Psoas muscle (tissue), 8 donors: ENCODE measurements around the gene ATP9A. TPM values are rescaled to one million over a fixed set of nuclear protein-coding genes. Genes with fewer than 3 reads are reported as not detected.
"Not testable (repeated sequence)": the region's sequence is repeated elsewhere in the genome, so short reads cannot be mapped to it uniquely, and the experiment has no call there.

Source experiments
- ATAC-seq, 4 donors: fragments of 200-7000 bp; cut with Tn5 transposase; one replicate each; pipeline ENCODE4 v1.9.1; 2020; ENCODE audit warnings: moderate library complexity in 3 of 4, mild to moderate bottlenecking in 2 of 4
- DNase-seq, 2 donors: peaks; one replicate each; pipeline ENCODE4 v3.0.0-alpha.2; 2020
- H3K27ac ChIP-seq: fragments of 200-600 bp; one replicate; pipeline ENCODE4 v1.8.0; 2022
- H3K27me3 ChIP-seq, 3 donors: fragments of 200-600 bp in 1 of 3; one replicate each; pipeline versions ENCODE4 v1.6.1 to v1.8.0; 2013 to 2022; ENCODE audit warnings: low read length in 2 of 3, mild to moderate bottlenecking in 2 of 3, moderate library complexity in 1 of 3; ENCODE audit not compliant: insufficient read depth in 3 of 3
- H3K36me3 ChIP-seq, 2 donors: fragments of 200-600 bp in 1 of 2; one replicate each; pipeline versions ENCODE4 v1.6.1 to v1.8.0; 2013 to 2022; ENCODE audit warnings: low read depth in 1 of 2, mild to moderate bottlenecking in 1 of 2, moderate library complexity in 1 of 2; ENCODE audit not compliant: insufficient read depth in 1 of 2
- H3K4me1 ChIP-seq: fragments of 200-600 bp; one replicate; pipeline ENCODE4 v1.8.0; 2022
- H3K4me3 ChIP-seq: fragments of 200-600 bp; one replicate; pipeline ENCODE4 v1.8.0; 2022; ENCODE audit warnings: mild to moderate bottlenecking
- H3K9me3 ChIP-seq: fragments of 200-600 bp; one replicate; pipeline ENCODE4 v1.8.0; 2022
- CTCF ChIP-seq: fragments of 200-600 bp; IDR thresholded peaks from one replicate; pipeline ENCODE4 v1.8.0; 2022; ENCODE audit warnings: antibody characterized with exemption
- WGBS, 3 donors: extraction: QIAGEN DNeasy Blood & Tissue Kit; methylation state at CpG; one replicate each; pipeline versions ENCODE4 v1.1.6 to v1.1.7; 2013; 5-methylcytosine and 5-hydroxymethylcytosine counted together
- intact Hi-C, 2 donors: fragments of 100-400 bp; cut with DNase I; formaldehyde crosslinking; loops; one replicate each; pipeline versions ENCODE4 v1.11.0 to v1.14.2; 2022
- polyA plus RNA-seq, 3 donors: library from polyadenylated mRNA; stranded (reverse); fragments of 200-250 nt; gene quantifications; one replicate each; pipeline ENCODE4 v1.2.3, GENCODE V29; 2013
- total RNA-seq, 4 donors: library from RNA; stranded (reverse); fragmentation: NEBNext Ultra II Directional in 2 of 4; extraction: Animal tissue kit (Norgen Biotek cat#: 25700) in 2 of 4; gene quantifications; one replicate each; pipeline versions ENCODE4 v1.2.1 to v1.2.4, GENCODE V29; 2021 to 2023
- donor health status: healthy with polysubstance abuse.
- donor health status: DM: no; HTN: no; CAD: no; lungs with moderate emphysema.
- donor health status: Bipolar disorder and iron deficiency.
- donor health status: healthy.
- donor health status: DM: yes; HTN: yes; CAD: no.
- donor health status: DM: no; HTN: no; CAD: no.
- donor health status: DM: no; HTN: no; CAD: no.
- donor health status: DM: yes; HTN: yes; CAD: no.

ATP9A gene
- total and polyA plus RNA-seq, 7 donors, result 1.8 to 42.3 (median 17.2) TPM

- WGBS, 3 donors, result 84 to 90% (median 87%) methylated on average over 14 of the region's 14 CpGs
- TF ChIP-seq CTCF, result no peak
- H3K4me1 ChIP-seq, result no peaks in the 10 kb centered on the region
- no peaks in the 10 kb centered on the region for H3K9me3 ChIP-seq
- DNase-seq (no peak), ATAC-seq (no peak)
- H3K27ac ChIP-seq, result no peak overlapping the region
- no peaks in the 10 kb centered on the region for H3K36me3 ChIP-seq
- no peak overlapping the region for H3K4me3 ChIP-seq
- no peaks in the 10 kb centered on the region for H3K27me3 ChIP-seq
- intact Hi-C loops, result no loop called here
These were observed 8.2 kb downstream of the ATP9A start for GRCh38 chr20:51759769-51760510.

GRCh38 chr20:51758978-51759544 lies 9.1 kb downstream of the ATP9A start:
- TF ChIP-seq CTCF, result no peak
- intact Hi-C loops, result no loop called here
- no peaks in the 10 kb centered on the region for H3K27me3 ChIP-seq
- H3K36me3 ChIP-seq, result no peaks in the 10 kb centered on the region
- peak in 2 of 4 donors; percentile 26 to 53 for ATAC-seq
- WGBS, 3 donors, result 75 to 81% (median 75%) methylated on average over 12 of the region's 12 CpGs
- no peaks in the 10 kb centered on the region for H3K4me1 ChIP-seq
- H3K4me3 ChIP-seq, result no peak overlapping the region
- peak in 1 of 2 donors; percentile 62 for DNase-seq
- H3K9me3 ChIP-seq, result no peaks in the 10 kb centered on the region
- H3K27ac ChIP-seq, result no peak overlapping the region

GRCh38 chr20:51757226-51757625 lies 11.0 kb downstream of the ATP9A start:
- H3K9me3 ChIP-seq, result no peaks in the 10 kb centered on the region
- intact Hi-C loops, result no loop called here
- ATAC-seq (no peak), DNase-seq (no peak)
- peaks cover 7% of the 10 kb centered on the region for H3K4me1 ChIP-seq
- no peak overlapping the region for H3K27ac ChIP-seq
- H3K4me3 ChIP-seq, result no peak overlapping the region
- no peak for TF ChIP-seq CTCF
- 53 to 81% (median 67%) methylated on average over 10 of the region's 10 CpGs for WGBS, 3 donors
- H3K36me3 ChIP-seq, result no peaks in the 10 kb centered on the region
- no peaks in the 10 kb centered on the region for H3K27me3 ChIP-seq

GRCh38 chr20:51756653-51757052 lies 11.5 kb downstream of the ATP9A start:
- Histone ChIP-seq H3K4me3 (no peak overlapping the region), H3K9me3 (no peaks in the 10 kb centered on the region), H3K36me3 (no peaks in the 10 kb centered on the region), H3K4me1 (peaks cover 10% of the 10 kb centered on the region), H3K27me3 (no peaks in the 10 kb centered on the region), H3K27ac (no peak overlapping the region)
- no peak for TF ChIP-seq CTCF
- intact Hi-C loops, result no loop called here
- WGBS, 3 donors, result 70 to 90% (median 77%) methylated on average over 3 of the region's 3 CpGs
- DNase-seq (no peak), ATAC-seq (no peak)

GRCh38 chr20:51753220-51753619 lies 15.0 kb downstream of the ATP9A start:
- H3K27ac ChIP-seq, H3K9me3 ChIP-seq, ATAC-seq, DNase-seq, intact Hi-C loops, H3K4me3 ChIP-seq, H3K36me3 ChIP-seq, H3K27me3 ChIP-seq: not testable (repeated sequence)
- WGBS, 3 donors, result 92 to 94% (median 93%) methylated on average over 8 of the region's 8 CpGs
- peaks cover 22% of the 10 kb centered on the region for H3K4me1 ChIP-seq
